ENCODE measurements around the gene CYBB. TPM values are rescaled to one million over a fixed set of nuclear protein-coding genes. Genes with fewer than 3 reads are reported as not detected.
A peak's percentile ranks its signal among the peaks of the same experiment; 100 is the strongest.

The CYBB gene
- 10 to 100 TPM in 2 of 4 donors, 1 to 10 TPM in 2; 2.2 to 14.2 (median 7.4) TPM for polyA plus RNA-seq
- long read RNA-seq, donor 1, full-length matches to known transcripts = 4 of 4 reads
- long read RNA-seq, donor 1, partial matches to known transcripts = 0 of 4 reads
- long read RNA-seq, donor 1, other reads (novel, unspliced or antisense) = 0 of 4 reads
- long read RNA-seq, donor 2, full-length matches to known transcripts = 1 of 1 reads
- long read RNA-seq, donor 2, partial matches to known transcripts = 0 of 1 reads
- long read RNA-seq, donor 2, other reads (novel, unspliced or antisense) = 0 of 1 reads
- long read RNA-seq, donor 3 = 0 reads
- long read RNA-seq, donor 4 = 0 reads
- long read RNA-seq, donor 5 = 0 reads
- long read RNA-seq, donor 6, full-length matches to known transcripts = 1 of 1 reads
- long read RNA-seq, donor 6, partial matches to known transcripts = 0 of 1 reads
- long read RNA-seq, donor 6, other reads (novel, unspliced or antisense) = 0 of 1 reads
- long read RNA-seq, donor 7, full-length matches to known transcripts = 2 of 2 reads
- long read RNA-seq, donor 7, partial matches to known transcripts = 0 of 2 reads
- long read RNA-seq, donor 7, other reads (novel, unspliced or antisense) = 0 of 2 reads
- long read RNA-seq, donor 8 = 0 reads
- long read RNA-seq, donor 9, full-length matches to known transcripts = 2 of 2 reads
- long read RNA-seq, donor 9, partial matches to known transcripts = 0 of 2 reads
- long read RNA-seq, donor 9, other reads (novel, unspliced or antisense) = 0 of 2 reads
- long read RNA-seq, donor 10, full-length matches to known transcripts = 6 of 6 reads
- long read RNA-seq, donor 10, partial matches to known transcripts = 0 of 6 reads
- long read RNA-seq, donor 10, other reads (novel, unspliced or antisense) = 0 of 6 reads

- 64 to 81% (median 69%) methylated on average over 2 of the region's 2 CpGs for WGBS, 3 donors
- no peaks in the 10 kb centered on the region for H3K9me3 ChIP-seq (ENCODE audit: control insufficient read depth in 2 of 2, insufficient read depth in 1 of 2, low read depth in 1 of 2, low read length in 1 of 2)
- H3K4me3 ChIP-seq (ENCODE audit: low read depth in 1 of 3, low read length in 3 of 3) = no peak within 1 kb of the TSS
- FAIRE-seq (no peak), DNase-seq (no peak)
- H3K36me3 ChIP-seq (ENCODE audit: control insufficient read depth in 3 of 3, insufficient read depth in 2 of 3, low read depth in 1 of 3, low read length in 3 of 3) = no peaks in the 10 kb centered on the region
- no peaks in the 10 kb centered on the region for H3K4me1 ChIP-seq (ENCODE audit: control insufficient read depth in 3 of 3, insufficient read depth in 2 of 3, low read depth in 1 of 3, low read length in 2 of 3)
- no peaks in the 10 kb centered on the region for H3K27me3 ChIP-seq (ENCODE audit: control insufficient read depth in 3 of 3, insufficient read depth in 3 of 3, low read length in 3 of 3)
- H3K27ac ChIP-seq (ENCODE audit: low read depth in 1 of 3, low read length in 2 of 3) = no peak within 1 kb of the TSS
Measured at GRCh38 chrX:37779857-37780256, at the start of gene CYBB. Gene CYBB (plus strand): TSS chrX:37780059. CDS start chrX:37780078, 19 bp downstream.

DNA sequence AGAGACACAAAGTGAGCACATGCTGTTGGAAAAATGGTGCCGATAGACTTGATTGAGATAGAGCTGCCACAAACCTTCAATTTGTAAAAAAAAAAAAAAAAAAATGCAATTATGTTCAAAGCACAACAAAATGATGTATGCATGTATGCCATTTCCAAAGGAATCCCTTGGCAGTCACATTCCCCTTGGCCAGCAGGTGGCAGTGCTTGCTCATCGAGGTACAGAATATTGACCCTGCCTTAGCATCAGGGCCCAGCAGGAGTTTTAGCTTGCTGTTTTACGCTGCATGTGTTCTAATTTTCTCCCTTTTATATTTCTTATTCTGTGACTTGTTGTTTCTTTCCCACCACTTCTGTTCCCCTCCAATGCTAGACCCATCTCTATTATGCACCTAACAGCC lies 34.5 kb upstream of the CYBB start:
- Histone ChIP-seq H3K27me3 (ENCODE audit: control insufficient read depth in 3 of 3, insufficient read depth in 3 of 3, low read length in 3 of 3) (no peaks in the 10 kb centered on the region), H3K4me1 (ENCODE audit: control insufficient read depth in 3 of 3, insufficient read depth in 2 of 3, low read depth in 1 of 3, low read length in 2 of 3) (no peaks in the 10 kb centered on the region), H3K36me3 (ENCODE audit: control insufficient read depth in 3 of 3, insufficient read depth in 2 of 3, low read depth in 1 of 3, low read length in 3 of 3) (no peaks in the 10 kb centered on the region), H3K9me3 (ENCODE audit: control insufficient read depth in 2 of 2, insufficient read depth in 1 of 2, low read depth in 1 of 2, low read length in 1 of 2) (no peaks in the 10 kb centered on the region), H3K4me3 (ENCODE audit: low read depth in 1 of 3, low read length in 3 of 3) (no peak overlapping the region), H3K27ac (ENCODE audit: low read depth in 1 of 3, low read length in 2 of 3) (no peak overlapping the region)
- FAIRE-seq (peak; percentile 93), DNase-seq (peak; percentile 66 to 67)
- WGBS, 3 donors = 9 to 29% (median 17%) methylated on average over 3 of the region's 3 CpGs

GRCh38 chrX:37745835-37746217 lies 34.0 kb upstream of the CYBB start:
- H3K36me3 ChIP-seq (ENCODE audit: control insufficient read depth in 3 of 3, insufficient read depth in 2 of 3, low read depth in 1 of 3, low read length in 3 of 3) = no peaks in the 10 kb centered on the region
- no peaks in the 10 kb centered on the region for H3K4me1 ChIP-seq (ENCODE audit: control insufficient read depth in 3 of 3, insufficient read depth in 2 of 3, low read depth in 1 of 3, low read length in 2 of 3)
- no peak overlapping the region for H3K4me3 ChIP-seq (ENCODE audit: low read depth in 1 of 3, low read length in 3 of 3)
- H3K27me3 ChIP-seq (ENCODE audit: control insufficient read depth in 3 of 3, insufficient read depth in 3 of 3, low read length in 3 of 3) = no peaks in the 10 kb centered on the region
- H3K9me3 ChIP-seq (ENCODE audit: control insufficient read depth in 2 of 2, insufficient read depth in 1 of 2, low read depth in 1 of 2, low read length in 1 of 2) = no peaks in the 10 kb centered on the region
- H3K27ac ChIP-seq (ENCODE audit: low read depth in 1 of 3, low read length in 2 of 3) = peak overlapping the region in 1 of 3 donors; percentile 9
- DNase-seq (no peak), FAIRE-seq (no peak)
- WGBS, 3 donors = 67 to 89% (median 71%) methylated on average over 1 of the region's 1 CpG

DNA sequence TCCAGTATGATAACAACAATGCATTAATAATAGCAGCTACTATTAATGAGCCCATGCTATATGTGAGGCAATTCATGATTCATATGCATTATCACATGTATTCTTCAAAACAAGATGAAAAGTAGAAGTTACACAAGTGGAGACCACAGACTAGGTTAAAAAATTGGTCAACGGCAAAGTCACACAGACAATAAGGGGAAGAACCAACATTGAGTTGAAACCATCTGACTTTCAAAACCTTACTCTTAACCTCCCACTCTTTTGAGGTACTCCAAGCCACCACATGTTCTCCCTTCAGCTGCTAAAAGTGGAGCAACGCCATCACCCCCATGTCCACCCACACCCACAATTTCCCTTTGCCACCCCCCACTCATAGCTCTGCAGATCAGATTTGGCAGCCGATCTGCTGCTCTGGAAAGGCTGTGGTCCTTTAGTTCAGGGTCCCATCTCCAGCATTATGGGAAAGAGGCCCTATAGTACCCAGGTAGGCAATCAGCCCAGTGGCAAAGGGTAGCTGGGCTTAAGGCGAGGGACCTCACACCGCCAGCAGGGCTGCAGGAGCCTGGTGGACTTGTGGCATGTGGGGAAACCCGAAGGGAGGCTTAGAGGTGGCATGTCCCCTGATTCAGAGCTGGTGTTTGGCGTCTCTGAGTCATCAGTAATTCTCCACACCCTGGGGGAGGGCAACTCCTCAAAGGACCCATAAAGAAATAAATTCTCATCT lies 33.5 kb upstream of the CYBB start:
- Histone ChIP-seq H3K27me3 (ENCODE audit: control insufficient read depth in 3 of 3, insufficient read depth in 3 of 3, low read length in 3 of 3) (no peaks in the 10 kb centered on the region), H3K36me3 (ENCODE audit: control insufficient read depth in 3 of 3, insufficient read depth in 2 of 3, low read depth in 1 of 3, low read length in 3 of 3) (no peaks in the 10 kb centered on the region), H3K4me1 (ENCODE audit: control insufficient read depth in 3 of 3, insufficient read depth in 2 of 3, low read depth in 1 of 3, low read length in 2 of 3) (no peaks in the 10 kb centered on the region), H3K9me3 (ENCODE audit: control insufficient read depth in 2 of 2, insufficient read depth in 1 of 2, low read depth in 1 of 2, low read length in 1 of 2) (no peaks in the 10 kb centered on the region), H3K27ac (ENCODE audit: low read depth in 1 of 3, low read length in 2 of 3) (no peak overlapping the region), H3K4me3 (ENCODE audit: low read depth in 1 of 3, low read length in 3 of 3) (no peak overlapping the region)
- DNase-seq = no peak
- FAIRE-seq = no peak
- 51 to 74% (median 71%) methylated on average over 7 of the region's 7 CpGs for whole genome bisulfite sequencing, 3 donors

- Histone ChIP-seq H3K4me1 (ENCODE audit: control insufficient read depth in 3 of 3, insufficient read depth in 2 of 3, low read depth in 1 of 3, low read length in 2 of 3) (no peaks in the 10 kb centered on the region), H3K36me3 (ENCODE audit: control insufficient read depth in 3 of 3, insufficient read depth in 2 of 3, low read depth in 1 of 3, low read length in 3 of 3) (no peaks in the 10 kb centered on the region), H3K27me3 (ENCODE audit: control insufficient read depth in 3 of 3, insufficient read depth in 3 of 3, low read length in 3 of 3) (no peaks in the 10 kb centered on the region), H3K27ac (ENCODE audit: low read depth in 1 of 3, low read length in 2 of 3) (no peak overlapping the region), H3K4me3 (ENCODE audit: low read depth in 1 of 3, low read length in 3 of 3) (no peak overlapping the region), H3K9me3 (ENCODE audit: control insufficient read depth in 2 of 2, insufficient read depth in 1 of 2, low read depth in 1 of 2, low read length in 1 of 2) (no peaks in the 10 kb centered on the region)
- FAIRE-seq (no peak), DNase-seq (no peak)
- 57 to 86% (median 74%) methylated on average over 1 of the region's 1 CpG for WGBS, 3 donors
Measured at GRCh38 chrX:37746951-37747350, 32.9 kb upstream of the CYBB start.

DNA sequence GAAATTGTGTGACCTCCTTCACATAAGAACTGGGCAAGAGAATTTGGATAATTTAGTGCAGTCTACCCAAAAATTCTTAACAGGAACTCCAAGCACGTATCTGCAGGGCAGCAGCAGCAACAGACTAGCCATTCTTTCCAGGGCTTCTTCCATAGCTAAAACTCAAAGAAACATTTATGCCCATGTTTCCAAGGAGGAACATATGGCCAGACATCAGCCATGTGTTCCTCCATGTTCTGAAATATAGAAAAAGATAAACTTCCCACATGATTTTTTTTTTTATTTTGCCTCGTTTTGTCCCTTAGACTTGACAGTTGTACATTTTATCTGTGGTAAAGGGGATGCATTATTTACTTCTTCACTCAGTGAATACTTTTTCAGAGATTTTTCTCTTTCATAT lies 27.6 kb upstream of the CYBB start:
- 64 to 91% (median 83%) methylated on average over 2 of the region's 2 CpGs for WGBS, 3 donors
- H3K27ac ChIP-seq (ENCODE audit: low read depth in 1 of 3, low read length in 2 of 3) = no peak overlapping the region
- DNase-seq (no peak), FAIRE-seq (no peak)
- no peaks in the 10 kb centered on the region for H3K4me1 ChIP-seq (ENCODE audit: control insufficient read depth in 3 of 3, insufficient read depth in 2 of 3, low read depth in 1 of 3, low read length in 2 of 3)
- H3K36me3 ChIP-seq (ENCODE audit: control insufficient read depth in 3 of 3, insufficient read depth in 2 of 3, low read depth in 1 of 3, low read length in 3 of 3) = no peaks in the 10 kb centered on the region
- H3K27me3 ChIP-seq (ENCODE audit: control insufficient read depth in 3 of 3, insufficient read depth in 3 of 3, low read length in 3 of 3) = no peaks in the 10 kb centered on the region
- no peaks in the 10 kb centered on the region for H3K9me3 ChIP-seq (ENCODE audit: control insufficient read depth in 2 of 2, insufficient read depth in 1 of 2, low read depth in 1 of 2, low read length in 1 of 2)
- no peak overlapping the region for H3K4me3 ChIP-seq (ENCODE audit: low read depth in 1 of 3, low read length in 3 of 3)

GRCh38 chrX:37752936-37753335 lies 26.9 kb upstream of the CYBB start:
- no peak overlapping the region for H3K27ac ChIP-seq (ENCODE audit: low read depth in 1 of 3, low read length in 2 of 3)
- FAIRE-seq = no peak
- no peaks in the 10 kb centered on the region for H3K4me1 ChIP-seq (ENCODE audit: control insufficient read depth in 3 of 3, insufficient read depth in 2 of 3, low read depth in 1 of 3, low read length in 2 of 3)
- no peaks in the 10 kb centered on the region for H3K27me3 ChIP-seq (ENCODE audit: control insufficient read depth in 3 of 3, insufficient read depth in 3 of 3, low read length in 3 of 3)
- no peak for DNase-seq
- no peaks in the 10 kb centered on the region for H3K36me3 ChIP-seq (ENCODE audit: control insufficient read depth in 3 of 3, insufficient read depth in 2 of 3, low read depth in 1 of 3, low read length in 3 of 3)
- no peak overlapping the region for H3K4me3 ChIP-seq (ENCODE audit: low read depth in 1 of 3, low read length in 3 of 3)
- H3K9me3 ChIP-seq (ENCODE audit: control insufficient read depth in 2 of 2, insufficient read depth in 1 of 2, low read depth in 1 of 2, low read length in 1 of 2) = no peaks in the 10 kb centered on the region

- Histone ChIP-seq H3K4me1 (ENCODE audit: control insufficient read depth in 3 of 3, insufficient read depth in 2 of 3, low read depth in 1 of 3, low read length in 2 of 3) (no peaks in the 10 kb centered on the region), H3K27ac (ENCODE audit: low read depth in 1 of 3, low read length in 2 of 3) (no peak overlapping the region), H3K9me3 (ENCODE audit: control insufficient read depth in 2 of 2, insufficient read depth in 1 of 2, low read depth in 1 of 2, low read length in 1 of 2) (no peaks in the 10 kb centered on the region), H3K36me3 (ENCODE audit: control insufficient read depth in 3 of 3, insufficient read depth in 2 of 3, low read depth in 1 of 3, low read length in 3 of 3) (no peaks in the 10 kb centered on the region), H3K4me3 (ENCODE audit: low read depth in 1 of 3, low read length in 3 of 3) (no peak overlapping the region), H3K27me3 (ENCODE audit: control insufficient read depth in 3 of 3, insufficient read depth in 3 of 3, low read length in 3 of 3) (no peaks in the 10 kb centered on the region)
- DNase-seq (peak in 1 of 2 donors; percentile 25), FAIRE-seq (no peak)
- 70 to 86% (median 79%) methylated on average over 2 of the region's 2 CpGs for WGBS, 3 donors
Measured at GRCh38 chrX:37753384-37753783, 26.5 kb upstream of the CYBB start.

Measured in small intestine (tissue), 16 donors.